Endothelial cell of umbilical vein (primary cell): ENCODE data around the gene ATG10. TPM values are rescaled to one million over a fixed set of nuclear protein-coding genes. Genes with fewer than 3 reads are reported as not detected.

Experiments used
- BruUV-seq: library from RNA; stranded (reverse); fragments of 400-500 nt; replicated peaks from 2 replicates; lab custom pipeline; 2021; lab: Mats Ljungman, UMichigan
- CTCF ChIA-PET: fragments of 300-600, 350-600 bp; sonication (Branson Sonifier 250); formaldehyde crosslinking; loops from one replicate; lab custom pipeline; 2021; ENCODE audit warnings: antibody characterized with exemption, inconsistent platforms; lab: Charles Lee
- POLR2A ChIA-PET: fragments of 300-600, 350-600 bp; sonication (Branson Sonifier 250); formaldehyde crosslinking; loops from one replicate; lab custom pipeline; 2021; ENCODE audit warnings: antibody characterized with exemption, inconsistent platforms; lab: Charles Lee
- DNase-seq: peaks from one replicate; pipeline ENCODE4 v3.0.0-alpha.2; 2011; ENCODE audit warnings: low read depth, low spot score
- FAIRE-seq: peaks from 2 replicates; lab custom pipeline; 2011; peaks lifted over from hg19 to GRCh38; lab: Jason Lieb, UNC
- H2AFZ ChIP-seq: 2 replicates; pipeline ENCODE4 v1.6.0; 2012; ENCODE audit warnings: low read depth, low read length, control low read depth, inconsistent platforms
- H3K27ac ChIP-seq: 2 replicates; pipeline ENCODE4 v1.5.1; 2011; ENCODE audit warnings: low read depth, mild to moderate bottlenecking, control low read depth, low read length, moderate library complexity; ENCODE audit not compliant: insufficient read depth
- H3K27me3 ChIP-seq, 2 experiments: 2 replicates each; pipeline versions ENCODE4 v1.6.0 to v1.6.1; 2011; ENCODE audit warnings: low read length in 2 of 2, mixed read lengths in 1 of 2; ENCODE audit not compliant: control insufficient read depth in 2 of 2, insufficient read depth in 2 of 2
- H3K36me3 ChIP-seq, 2 experiments: 2 replicates in 1 of 2; 3 replicates in 1 of 2; pipeline ENCODE4 v1.5.1; 2011; ENCODE audit warnings: low read length in 2 of 2, mild to moderate bottlenecking in 1 of 2, moderate library complexity in 1 of 2; ENCODE audit not compliant: control insufficient read depth in 2 of 2, insufficient read depth in 2 of 2; ENCODE audit errors: extremely low read depth in 1 of 2
- H3K4me1 ChIP-seq: 3 replicates; pipeline ENCODE4 v1.5.1; 2011; ENCODE audit warnings: mild to moderate bottlenecking, low read length; ENCODE audit not compliant: control insufficient read depth, insufficient read depth; ENCODE audit errors: extremely low read depth
- H3K4me2 ChIP-seq: 2 replicates; pipeline ENCODE4 v1.6.1; 2011; ENCODE audit warnings: low read length, control low read depth, mixed read lengths; ENCODE audit not compliant: insufficient read depth
- H3K4me3 ChIP-seq, 3 experiments: fragments of 200-600 bp in 1 of 3; sonication (generic), shearing (Covaris generic) in 1 of 3; replicated peaks in 1 of 3; 2 replicates each; pipeline ENCODE4 v1.5.1; 2011 to 2016; ENCODE audit warnings: control low read depth in 3 of 3, low read length in 3 of 3, mild to moderate bottlenecking in 2 of 3, inconsistent platforms in 1 of 3, low read depth in 1 of 3, moderate library complexity in 1 of 3; ENCODE audit not compliant: insufficient read depth in 1 of 3
- H3K79me2 ChIP-seq: 2 replicates; pipeline ENCODE4 v1.6.0; 2012; ENCODE audit warnings: low read length, inconsistent platforms; ENCODE audit not compliant: control insufficient read depth, insufficient read depth
- H3K9ac ChIP-seq: replicated peaks from 2 replicates; pipeline ENCODE3; 2011; ENCODE audit warnings: low read length, control low read depth; ENCODE audit not compliant: insufficient read depth; ENCODE audit errors: extremely low read depth
- H3K9me1 ChIP-seq: replicated peaks from 3 replicates; pipeline ENCODE4 v1.6.0; 2011; ENCODE audit warnings: mild to moderate bottlenecking, low read length; ENCODE audit not compliant: control insufficient read depth, insufficient read depth; ENCODE audit errors: extremely low read depth
- H3K9me3 ChIP-seq: replicated peaks from 2 replicates; pipeline ENCODE4 v1.5.1; 2012; ENCODE audit warnings: low read length, inconsistent platforms; ENCODE audit not compliant: control insufficient read depth, insufficient read depth
- H4K20me1 ChIP-seq: replicated peaks from 2 replicates; pipeline ENCODE3; 2011; ENCODE audit warnings: mild to moderate bottlenecking, low read length; ENCODE audit not compliant: control insufficient read depth, insufficient read depth; ENCODE audit errors: extremely low read depth
- EZH2 ChIP-seq: IDR thresholded peaks from 2 replicates; pipeline ENCODE4 v1.6.1; 2012; ENCODE audit warnings: borderline replicate concordance, low read depth, mild to moderate bottlenecking, moderate library complexity, low read length, inconsistent platforms; ENCODE audit not compliant: severe bottlenecking
- FOS ChIP-seq: IDR thresholded peaks from 2 replicates; pipeline ENCODE4 v1.6.1; 2011; ENCODE audit warnings: mild to moderate bottlenecking, low read length, moderate library complexity, borderline replicate concordance; ENCODE audit not compliant: insufficient read depth
- GATA2 ChIP-seq: IDR thresholded peaks from 2 replicates; pipeline ENCODE4 v1.7.0; 2011; ENCODE audit warnings: low read depth, mild to moderate bottlenecking, moderate library complexity, mixed read lengths, low read length; ENCODE audit not compliant: insufficient read length, insufficient read depth
- JUN ChIP-seq: IDR thresholded peaks from 2 replicates; pipeline ENCODE4 v1.6.1; 2011; ENCODE audit warnings: borderline replicate concordance, low read depth; ENCODE audit not compliant: insufficient read length, insufficient read depth
- MAX ChIP-seq: IDR thresholded peaks from 2 replicates; pipeline ENCODE4 v1.6.1; 2011; ENCODE audit not compliant: insufficient read depth, insufficient read length
- MYC ChIP-seq: IDR thresholded peaks from one replicate; pipeline ENCODE4 v1.6.1; 2011; ENCODE audit warnings: mild to moderate bottlenecking, low read depth, low read length
- POLR2A ChIP-seq: IDR thresholded peaks from 2 replicates; pipeline ENCODE4 v1.6.1; 2012; ENCODE audit warnings: low read depth, mild to moderate bottlenecking, control low read depth, low read length
- POLR2AphosphoS5 ChIP-seq: IDR thresholded peaks from 2 replicates; pipeline ENCODE4 v1.6.1; 2012; ENCODE audit warnings: low read depth, mild to moderate bottlenecking, control low read depth, low read length, moderate library complexity; ENCODE audit not compliant: insufficient read depth
- dilution Hi-C: fragments of 300-500 bp; cut with MboI; formaldehyde crosslinking; loops from one replicate; pipeline ENCODE4 v1.15.0; 2019; ENCODE audit warnings: low sequenced_read_pairs; ENCODE audit not compliant: extremely low pct_ligation_motif_present
- intact Hi-C: fragments of 100-400 bp; cut with micrococcal nuclease; formaldehyde crosslinking; loops from one replicate; pipeline ENCODE4 v1.10.0; 2022
- polyA plus RNA-seq, 4 experiments: library from polyadenylated mRNA; depleted of rRNA in 3 of 4; stranded (reverse) in 3 of 4; unstranded in 1 of 4; fragments of >200 nt; gene quantifications; 2 replicates each; pipeline versions ENCODE4 v1.2.1 to v1.2.3, GENCODE V29; 2011 to 2012; ENCODE audit warnings: missing spikeins in 1 of 4
- total RNA-seq: library from RNA; stranded (reverse); gene quantifications from 2 replicates; pipeline ENCODE4 v1.2.3, GENCODE V29; 2021
- TF ChIP-seq, protein P1 (sequence below), 2 donors: IDR thresholded peaks; 1 replicate in 1 of 2; 2 replicates in 1 of 2; pipeline ENCODE4 v1.5.1; 2011; ENCODE audit warnings: low read length in 2 of 2, mild to moderate bottlenecking in 2 of 2, moderate library complexity in 2 of 2, control low read depth in 1 of 2, inconsistent platforms in 1 of 2, low read depth in 1 of 2; ENCODE audit not compliant: insufficient read depth in 1 of 2; ENCODE audit errors: extremely low read depth in 1 of 2

ATG10 gene
- total and polyA plus RNA-seq, 2 donors (not counting 3 experiments of a cell fraction or from before 2014, with no cell fraction given), result 1.6 to 3.9 TPM

- no peaks in the 10 kb centered on the region for H3K36me3 ChIP-seq
- no peak overlapping the region for H3K4me3 ChIP-seq
- no peaks in the 10 kb centered on the region for H3K9me1 ChIP-seq
- no peak overlapping the region for H2AFZ ChIP-seq
- H3K27ac ChIP-seq, result no peak overlapping the region
- FAIRE-seq (no peak), DNase-seq (no peak)
- H4K20me1 ChIP-seq, result no peaks in the 10 kb centered on the region
- POLR2A ChIA-PET, result no interaction called here
- H3K9ac ChIP-seq, result no peak overlapping the region
- CTCF ChIA-PET, result no interaction called here
- no peaks in the 10 kb centered on the region for H3K79me2 ChIP-seq
- BruUV-seq, result no TSS peak
- H3K4me1 ChIP-seq, result no peaks in the 10 kb centered on the region
- dilution Hi-C loops, result no loop called here
- H3K9me3 ChIP-seq, result no peaks in the 10 kb centered on the region
- peaks cover 0 to 2% of the 10 kb centered on the region in 2 experiments for H3K27me3 ChIP-seq
- H3K4me2 ChIP-seq, result no peak overlapping the region
- TF ChIP-seq POLR2AphosphoS5 (no peak), MAX (no peak), GATA2 (no peak), JUN (no peak), MYC (no peak), EZH2 (no peak), FOS (no peak), POLR2A (no peak)
- TF ChIP-seq, protein P1, sequence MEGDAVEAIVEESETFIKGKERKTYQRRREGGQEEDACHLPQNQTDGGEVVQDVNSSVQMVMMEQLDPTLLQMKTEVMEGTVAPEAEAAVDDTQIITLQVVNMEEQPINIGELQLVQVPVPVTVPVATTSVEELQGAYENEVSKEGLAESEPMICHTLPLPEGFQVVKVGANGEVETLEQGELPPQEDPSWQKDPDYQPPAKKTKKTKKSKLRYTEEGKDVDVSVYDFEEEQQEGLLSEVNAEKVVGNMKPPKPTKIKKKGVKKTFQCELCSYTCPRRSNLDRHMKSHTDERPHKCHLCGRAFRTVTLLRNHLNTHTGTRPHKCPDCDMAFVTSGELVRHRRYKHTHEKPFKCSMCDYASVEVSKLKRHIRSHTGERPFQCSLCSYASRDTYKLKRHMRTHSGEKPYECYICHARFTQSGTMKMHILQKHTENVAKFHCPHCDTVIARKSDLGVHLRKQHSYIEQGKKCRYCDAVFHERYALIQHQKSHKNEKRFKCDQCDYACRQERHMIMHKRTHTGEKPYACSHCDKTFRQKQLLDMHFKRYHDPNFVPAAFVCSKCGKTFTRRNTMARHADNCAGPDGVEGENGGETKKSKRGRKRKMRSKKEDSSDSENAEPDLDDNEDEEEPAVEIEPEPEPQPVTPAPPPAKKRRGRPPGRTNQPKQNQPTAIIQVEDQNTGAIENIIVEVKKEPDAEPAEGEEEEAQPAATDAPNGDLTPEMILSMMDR (IDR thresholded peaks at IDR 0.05; ENCODE audit: extremely low read depth in 1 of 2, insufficient read depth in 1 of 2, low read depth in 1 of 2, low read length in 2 of 2), result no peak
- intact Hi-C loops, result no loop called here
Observed at GRCh38 chr5:81965524-81965923, 6.3 kb upstream of the ATG10 start.
